Ramos (cell line): Measurements from ENCODE around the gene ADORA2A.

Source experiments
- in situ Hi-C: fragments of 300-500 bp; cut with MboI; formaldehyde crosslinking; loops from one replicate; pipeline ENCODE4 v1.14.3; 2022; ENCODE audit warnings: low sequenced_read_pairs; ENCODE audit not compliant: unreplicated experiment

ADORA2A gene

GRCh38 chr22:24416611-24417010, 10.8 kb upstream of the ADORA2A start:
- in situ Hi-C loops: loop anchor here (5.0 kb wide), 1 partner anchor 91 kb away; no protein-coding TSS in a partner anchor

DNA sequence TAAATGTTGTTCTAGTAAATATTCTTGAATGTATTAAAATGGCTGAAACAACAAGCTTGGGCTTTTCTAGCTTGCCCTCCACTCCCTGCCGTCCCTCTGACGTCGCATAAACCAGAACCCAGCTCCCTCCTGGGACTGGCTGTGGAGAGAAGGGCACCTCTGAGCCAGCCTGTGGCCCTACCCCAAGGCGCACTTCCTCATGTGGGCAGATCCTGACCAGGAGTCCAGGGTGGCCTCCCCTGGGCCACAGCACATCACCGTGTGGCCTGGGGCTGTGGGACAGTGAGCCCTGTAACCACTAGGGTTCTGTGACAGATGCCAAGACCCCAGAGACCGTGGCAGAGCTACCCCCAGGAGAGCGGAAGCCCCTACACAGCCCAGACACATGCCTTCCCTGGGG, 10.2 kb upstream of the ADORA2A start:
- in situ Hi-C loops: loop anchor here (5.0 kb wide), 1 partner anchor 90 kb away; no protein-coding TSS in a partner anchor

DNA sequence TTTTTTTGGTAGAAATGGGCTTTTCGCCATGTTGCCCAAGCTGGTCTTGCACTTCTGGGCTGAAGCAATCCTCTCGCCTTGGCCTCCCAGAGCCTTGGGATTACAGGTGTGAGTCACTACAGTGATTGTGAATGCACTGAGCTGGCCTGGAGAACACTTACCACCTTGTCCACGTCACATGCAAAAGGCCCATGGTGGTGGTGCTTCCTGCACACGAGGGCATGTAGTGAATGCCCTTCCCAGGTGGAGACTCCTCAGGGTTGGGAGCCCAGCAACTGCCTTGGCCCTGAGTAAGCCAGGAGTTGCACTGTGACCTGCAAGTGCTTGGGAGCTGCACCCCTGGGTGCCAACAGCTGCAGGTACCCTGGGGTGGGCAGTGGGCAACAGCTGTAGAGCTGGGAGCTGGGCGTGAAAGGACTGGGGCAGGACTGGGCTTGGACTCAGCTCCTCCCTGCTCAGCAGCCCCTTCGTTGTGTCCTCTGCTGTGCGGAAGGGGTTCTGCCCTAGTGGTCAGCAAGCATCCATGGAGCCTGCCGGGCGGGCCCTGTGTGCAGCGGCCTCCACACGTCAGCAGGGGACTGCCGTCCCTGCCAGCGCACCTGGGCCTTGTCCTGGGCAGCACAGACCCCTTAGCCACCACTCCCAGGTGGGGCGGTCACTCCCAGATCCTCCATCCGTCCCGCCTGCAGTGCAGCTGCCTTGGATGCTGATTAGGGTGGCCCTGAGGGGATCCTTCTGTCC, 9.3 kb upstream of the ADORA2A start:
- in situ Hi-C loops: loop anchor here (5.0 kb wide), 1 partner anchor 89 kb away; no protein-coding TSS in a partner anchor

DNA sequence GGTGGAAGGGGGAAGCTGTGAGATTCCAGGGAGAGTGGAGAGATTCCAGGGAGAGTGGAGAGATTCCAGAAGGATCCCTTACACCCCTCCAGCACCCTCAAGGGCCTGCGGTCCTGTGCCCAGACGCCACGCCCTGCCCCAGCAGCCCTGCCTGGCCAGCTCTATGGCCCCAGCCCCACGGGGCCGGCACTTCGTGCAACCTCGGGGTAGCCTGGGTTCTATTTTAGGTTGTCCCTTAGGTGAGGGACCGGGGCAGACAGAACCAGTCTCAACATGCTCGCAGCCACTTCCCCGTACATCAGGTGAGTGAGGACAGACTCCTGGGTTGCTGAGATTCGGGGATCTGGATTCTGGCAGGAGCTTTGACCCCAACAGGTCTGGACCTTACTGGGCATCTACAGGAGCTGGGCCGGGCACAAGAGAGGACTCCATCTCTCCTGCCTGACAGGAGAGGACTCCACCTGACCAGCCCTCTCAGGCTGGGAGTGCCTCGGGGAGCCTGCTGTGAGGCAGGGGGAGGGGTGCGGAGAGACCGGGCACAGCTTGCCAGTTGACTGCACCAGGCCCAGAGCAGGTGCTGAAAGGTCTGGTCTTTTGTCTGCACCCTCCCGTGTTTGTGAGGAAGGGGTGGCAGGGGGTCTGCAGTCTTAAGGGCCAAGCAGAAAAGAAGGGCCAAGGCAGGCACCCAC, 8.5 kb upstream of the ADORA2A start:
- in situ Hi-C loops: loop anchor here (5.0 kb wide), 1 partner anchor 88 kb away; no protein-coding TSS in a partner anchor

- in situ Hi-C loops: loop anchor here (5.0 kb wide), 1 partner anchor 88 kb away; no protein-coding TSS in a partner anchor
Observed at GRCh38 chr22:24419475-24419850, 7.9 kb upstream of the ADORA2A start.

GRCh38 chr22:24420072-24420976, 7.1 kb upstream of the ADORA2A start:
- in situ Hi-C loops: no loop called here

- in situ Hi-C loops: no loop called here
Observed at GRCh38 chr22:24420977-24421343, 6.4 kb upstream of the ADORA2A start.

- in situ Hi-C loops: no loop called here
Observed at GRCh38 chr22:24421428-24421931, 5.9 kb upstream of the ADORA2A start.

- in situ Hi-C loops: no loop called here
Observed at GRCh38 chr22:24422102-24422665, 5.2 kb upstream of the ADORA2A start.

GRCh38 chr22:24423519-24424000, 3.8 kb upstream of the ADORA2A start:
- in situ Hi-C loops: no loop called here

DNA sequence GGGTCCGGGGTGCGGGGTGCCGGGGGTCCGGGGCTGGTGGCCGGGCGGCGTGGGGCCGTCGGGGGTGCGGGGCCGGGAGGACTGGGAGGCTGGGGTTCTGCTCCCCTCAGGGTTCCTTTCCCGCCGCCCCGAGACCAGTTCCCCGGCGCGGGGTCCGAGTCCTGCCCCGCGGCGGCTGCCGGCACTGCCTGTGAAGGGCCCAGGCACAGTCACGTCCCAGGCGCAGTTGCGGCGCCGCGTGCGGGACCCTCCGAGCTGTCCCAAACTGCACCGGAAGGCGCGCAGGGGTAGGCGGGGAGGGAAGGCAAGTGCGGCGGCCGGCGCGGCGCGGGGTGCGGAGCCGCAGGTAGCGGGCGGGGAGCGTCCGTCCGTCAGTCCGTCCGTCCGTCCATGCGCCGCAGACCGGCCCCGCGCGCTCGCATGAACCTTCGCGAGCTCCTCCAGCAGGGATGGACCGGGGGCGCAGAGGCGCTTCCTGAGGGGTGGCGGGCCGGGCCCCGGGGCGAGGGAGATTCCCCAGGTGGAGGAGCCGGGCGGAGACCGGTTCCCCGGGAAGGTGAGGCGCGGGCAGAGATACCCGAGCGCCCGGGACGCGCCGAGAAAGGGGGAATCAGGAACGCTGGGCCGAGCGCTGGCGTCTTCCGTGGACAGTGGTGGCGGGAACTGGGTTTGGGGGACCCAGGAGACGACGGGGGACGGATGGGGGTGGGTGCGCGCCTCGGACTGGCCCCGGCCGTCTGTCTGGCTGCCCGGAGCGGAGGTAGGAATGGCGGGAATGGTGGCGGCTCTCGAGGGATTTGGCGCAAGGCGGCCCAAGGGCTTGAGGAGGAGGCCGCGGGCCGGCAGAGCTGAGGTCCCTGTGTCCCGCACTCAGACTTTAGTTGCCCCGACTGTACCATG, 3.1 kb upstream of the ADORA2A start:
- in situ Hi-C loops: no loop called here

GRCh38 chr22:24424901-24425775, 2.3 kb upstream of the ADORA2A start:
- in situ Hi-C loops: no loop called here

DNA sequence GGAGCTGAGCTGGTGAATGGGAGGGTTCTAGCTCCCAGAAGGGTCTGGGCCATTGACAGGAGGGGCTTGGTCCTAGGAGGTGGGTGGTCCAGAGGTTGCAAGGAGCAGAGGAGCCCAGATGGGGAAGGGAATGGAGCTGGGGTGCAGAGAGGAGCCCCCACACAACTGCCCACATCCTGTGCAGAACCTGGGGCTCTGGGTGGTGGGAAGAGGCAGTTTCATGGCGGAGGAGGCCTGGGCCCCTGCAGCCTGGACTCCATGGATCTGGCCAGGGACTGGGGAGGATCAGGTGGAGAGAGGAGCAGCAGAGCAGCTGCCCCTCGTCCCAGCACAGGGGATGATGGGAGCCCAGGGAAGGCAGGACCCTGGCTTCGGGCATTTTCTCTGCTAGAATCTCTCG, 963 bp upstream of the ADORA2A start:
- in situ Hi-C loops: no loop called here

- in situ Hi-C loops: no loop called here
Observed at GRCh38 chr22:24426851-24427499, 424 bp upstream of the ADORA2A start.

GRCh38 chr22:24428751-24429410, 1.5 kb downstream of the ADORA2A start:
- in situ Hi-C loops: no loop called here

DNA sequence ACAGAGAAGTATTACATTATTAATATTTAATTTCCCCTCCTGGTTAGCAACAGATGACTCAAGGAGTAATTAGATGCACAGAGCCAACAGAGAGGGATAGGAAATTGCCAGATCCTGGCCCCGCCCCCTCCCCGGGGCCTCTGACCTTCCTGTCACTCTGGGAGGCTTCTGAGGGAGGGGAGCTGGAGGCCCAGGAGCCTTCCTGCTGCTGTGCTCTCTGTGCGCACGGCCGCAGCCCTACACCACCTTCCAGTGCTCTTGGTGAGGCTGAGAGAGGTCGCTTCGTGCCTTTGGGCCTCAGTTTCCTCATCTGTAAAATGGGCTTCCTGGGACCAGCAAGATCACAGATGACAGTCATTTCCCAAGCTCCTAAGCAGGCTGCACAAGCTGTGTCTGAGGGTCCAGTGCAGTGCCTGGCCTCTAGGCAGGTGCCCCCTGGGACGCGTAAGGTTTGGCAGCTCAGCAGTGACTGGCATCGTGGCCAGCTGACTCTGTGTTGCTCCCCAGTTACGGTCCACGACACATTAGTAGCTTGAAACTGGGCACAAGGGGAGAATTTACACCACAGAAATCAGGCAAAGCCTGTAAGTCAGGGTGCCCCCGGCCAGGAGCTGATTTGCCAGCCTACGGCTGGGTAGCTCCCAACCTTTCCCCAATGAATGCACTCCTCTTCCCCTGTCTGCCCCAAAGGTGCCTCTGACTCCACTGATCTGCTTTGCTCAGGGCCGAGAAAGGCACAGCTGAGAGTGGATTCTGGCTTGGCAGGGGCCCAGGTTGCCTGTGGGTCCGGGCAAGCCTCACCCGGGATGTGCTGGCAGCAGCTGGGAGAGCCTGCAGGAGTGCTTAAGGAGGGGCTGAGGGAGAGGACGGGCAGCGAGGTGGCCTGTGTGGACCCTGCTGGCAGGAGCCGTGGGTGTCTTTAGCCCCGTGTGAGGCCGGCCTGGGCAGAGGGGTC, 2.3 kb downstream of the ADORA2A start:
- in situ Hi-C loops: no loop called here
